HUES6 (cell line): ENCODE measurements around the gene RHCE.
"Not testable (repeated sequence)": the region's sequence is repeated elsewhere in the genome, so short reads cannot be mapped to it uniquely, and the experiment has no call there.

Source experiments
- H3K27ac ChIP-seq: 2 replicates; pipeline ENCODE4 v1.7.0; 2013; ENCODE audit warnings: low read depth, mild to moderate bottlenecking, low read length, inconsistent platforms
- H3K27me3 ChIP-seq: 2 replicates; pipeline ENCODE4 v1.6.1; 2013; ENCODE audit warnings: low read length; ENCODE audit not compliant: control insufficient read depth, insufficient read depth
- H3K36me3 ChIP-seq: 2 replicates; pipeline ENCODE4 v1.6.1; 2013; ENCODE audit warnings: low read length; ENCODE audit not compliant: control insufficient read depth, insufficient read depth
- H3K4me1 ChIP-seq: 2 replicates; pipeline ENCODE4 v1.6.1; 2013; ENCODE audit warnings: low read length; ENCODE audit not compliant: control insufficient read depth, insufficient read depth
- H3K4me3 ChIP-seq: 2 replicates; pipeline ENCODE4 v1.5.1; 2013; ENCODE audit warnings: low read depth, low read length
- H3K9ac ChIP-seq: one replicate; pipeline ENCODE4 v1.6.1; 2013; ENCODE audit warnings: mild to moderate bottlenecking, low read length
- H3K9me3 ChIP-seq: 2 replicates; pipeline ENCODE4 v1.6.1; 2013; ENCODE audit warnings: low read depth, low read length; ENCODE audit not compliant: control insufficient read depth, insufficient read depth

Gene RHCE

DNA sequence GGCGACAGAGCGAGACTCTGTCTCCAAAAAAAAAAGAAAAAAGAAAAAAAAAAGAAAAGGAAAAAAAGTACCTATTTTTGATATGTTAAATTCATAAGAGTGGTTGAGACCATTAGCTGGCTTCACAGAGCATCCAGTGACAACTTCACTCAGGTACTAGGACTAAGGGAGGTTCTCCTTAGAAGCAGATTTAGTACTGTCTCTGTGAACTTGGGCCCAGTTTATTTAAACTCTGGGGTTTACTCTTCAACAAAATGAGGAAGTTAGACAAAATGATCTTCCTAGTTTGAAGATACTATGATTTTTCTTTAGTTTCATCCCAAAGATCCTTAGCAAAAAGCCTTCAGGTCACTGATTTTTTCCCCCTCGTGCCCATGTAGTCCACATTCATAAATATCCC is 31.3 kb upstream of the RHCE start:
- no peak overlapping the region for H3K9ac ChIP-seq
- no peaks in the 10 kb centered on the region for H3K9me3 ChIP-seq
- no peak overlapping the region for H3K4me3 ChIP-seq
- peaks cover 18% of the 10 kb centered on the region for H3K36me3 ChIP-seq
- no peaks in the 10 kb centered on the region for H3K27me3 ChIP-seq
- no peak overlapping the region for H3K27ac ChIP-seq
- peaks cover 7% of the 10 kb centered on the region; the same call in 1 of the 2 replicates for H3K4me1 ChIP-seq

- Histone ChIP-seq H3K27me3 (no peaks in the 10 kb centered on the region), H3K36me3 (peaks cover 13% of the 10 kb centered on the region), H3K9ac (no peak overlapping the region), H3K4me3 (no peak overlapping the region), H3K9me3 (no peaks in the 10 kb centered on the region), H3K4me1 (peaks cover 10% of the 10 kb centered on the region; the same call in 1 of the 2 replicates), H3K27ac (no peak overlapping the region)
Observed at GRCh38 chr1:25450891-25451290, 30.3 kb upstream of the RHCE start.

GRCh38 chr1:25447547-25447946 is 26.9 kb upstream of the RHCE start:
- no peak overlapping the region for H3K9ac ChIP-seq
- H3K27ac ChIP-seq, result no peak overlapping the region
- no peaks in the 10 kb centered on the region for H3K27me3 ChIP-seq
- no peaks in the 10 kb centered on the region for H3K9me3 ChIP-seq
- H3K4me1 ChIP-seq, result peaks cover 10% of the 10 kb centered on the region; the same call in 1 of the 2 replicates
- no peak overlapping the region for H3K4me3 ChIP-seq
- peaks cover 10% of the 10 kb centered on the region; the same call in 1 of the 2 replicates for H3K36me3 ChIP-seq

- H3K9me3 ChIP-seq, result no peaks in the 10 kb centered on the region
- no peak overlapping the region for H3K27ac ChIP-seq
- H3K27me3 ChIP-seq, result no peaks in the 10 kb centered on the region
- peaks cover 10% of the 10 kb centered on the region; the same call in 1 of the 2 replicates for H3K4me1 ChIP-seq
- H3K9ac ChIP-seq, result no peak overlapping the region
- H3K4me3 ChIP-seq, result no peak overlapping the region
- H3K36me3 ChIP-seq, result peaks cover 10% of the 10 kb centered on the region; the same call in 1 of the 2 replicates
Observed at GRCh38 chr1:25445993-25446538, 25.4 kb upstream of the RHCE start.

- peaks cover 10% of the 10 kb centered on the region; the same call in 1 of the 2 replicates for H3K4me1 ChIP-seq
- H3K9ac ChIP-seq, H3K4me3 ChIP-seq, H3K9me3 ChIP-seq, H3K27me3 ChIP-seq, H3K36me3 ChIP-seq, H3K27ac ChIP-seq: not testable (repeated sequence)
Observed at GRCh38 chr1:25444604-25445003, 24.0 kb upstream of the RHCE start.

DNA sequence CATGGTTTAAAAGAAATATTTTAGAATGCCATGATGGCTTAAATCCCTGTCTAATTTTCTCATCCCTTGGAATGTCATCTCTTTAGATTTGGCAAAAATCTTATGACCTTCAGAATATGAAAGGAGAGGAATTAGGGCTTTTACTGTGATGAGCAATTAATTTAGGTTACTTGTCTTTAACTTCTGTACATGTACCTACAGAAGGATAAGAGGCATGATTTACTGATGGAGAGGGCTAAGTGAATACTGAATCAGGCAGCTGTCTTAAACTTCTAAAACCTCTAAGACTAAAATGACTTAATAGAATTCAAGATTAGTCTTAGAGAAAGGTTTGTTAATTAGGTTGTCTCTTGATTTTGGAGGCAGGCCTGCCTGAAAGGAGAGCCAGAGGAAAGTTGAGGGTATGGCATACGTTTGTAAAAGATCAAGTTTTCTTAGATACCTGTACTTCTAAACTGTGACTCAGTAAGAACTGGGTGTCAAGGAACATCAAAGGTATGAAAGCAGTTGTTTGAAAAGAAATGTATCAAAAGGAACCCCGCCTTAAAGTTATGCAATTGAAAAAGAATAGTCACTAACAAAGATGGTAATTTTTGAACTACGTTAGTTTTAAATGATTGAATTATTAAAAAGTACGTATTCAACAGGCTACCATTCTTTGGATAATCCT is 22.5 kb upstream of the RHCE start:
- Histone ChIP-seq H3K36me3 (peaks cover 6% of the 10 kb centered on the region; the same call in 1 of the 2 replicates), H3K4me3 (no peak overlapping the region), H3K4me1 (peaks cover 10% of the 10 kb centered on the region; the same call in 1 of the 2 replicates), H3K27me3 (no peaks in the 10 kb centered on the region), H3K9me3 (no peaks in the 10 kb centered on the region), H3K9ac (no peak overlapping the region), H3K27ac (no peak overlapping the region)

DNA sequence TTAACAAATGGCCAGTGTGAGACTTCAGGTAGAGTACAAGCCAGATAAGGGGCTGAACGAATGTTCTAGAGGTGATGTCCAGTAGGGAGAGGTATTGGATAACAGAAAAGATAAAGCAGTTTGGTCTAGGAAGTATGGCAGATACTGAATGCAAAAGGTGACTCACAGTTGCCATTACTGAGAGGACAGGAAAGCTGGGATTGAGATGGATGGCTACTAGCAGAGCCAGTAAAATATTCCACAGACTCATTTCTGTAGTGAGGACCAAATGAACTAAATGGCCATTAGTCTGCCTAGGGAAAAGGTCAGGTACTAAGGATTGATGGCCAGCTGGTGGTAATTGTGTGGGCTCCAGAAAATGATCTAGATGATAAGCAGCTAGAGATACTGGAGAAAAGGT is 21.6 kb upstream of the RHCE start:
- no peak overlapping the region for H3K27ac ChIP-seq
- no peaks in the 10 kb centered on the region for H3K9me3 ChIP-seq
- H3K4me1 ChIP-seq, result peaks cover 6% of the 10 kb centered on the region; the same call in 1 of the 2 replicates
- no peaks in the 10 kb centered on the region for H3K36me3 ChIP-seq
- no peak overlapping the region for H3K9ac ChIP-seq
- H3K27me3 ChIP-seq, result no peaks in the 10 kb centered on the region
- H3K4me3 ChIP-seq, result no peak overlapping the region

DNA sequence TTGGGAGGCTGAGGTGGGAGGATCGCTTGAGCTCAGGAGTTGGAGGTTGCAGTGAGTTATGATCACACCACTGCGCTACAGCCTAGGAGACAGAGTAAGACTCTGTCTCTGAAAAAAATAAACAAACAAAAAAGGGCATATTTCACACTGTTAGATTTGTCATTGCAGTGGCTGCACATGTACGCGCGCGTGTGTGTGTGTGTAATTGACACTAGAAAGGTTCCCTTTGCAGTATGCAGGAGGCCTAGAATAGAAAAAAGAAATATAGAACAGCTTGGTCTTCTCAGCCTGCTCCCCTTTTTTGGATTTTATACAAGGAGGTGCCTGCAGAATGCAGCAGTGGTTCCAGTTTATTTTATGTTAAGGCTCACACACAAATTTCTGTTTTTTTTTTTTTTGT is 18.7 kb upstream of the RHCE start:
- Histone ChIP-seq H3K36me3 (no peaks in the 10 kb centered on the region), H3K9me3 (no peaks in the 10 kb centered on the region), H3K27me3 (no peaks in the 10 kb centered on the region), H3K4me1 (no peaks in the 10 kb centered on the region; the same call in 1 of the 2 replicates), H3K4me3 (no peak overlapping the region), H3K9ac (no peak overlapping the region), H3K27ac (no peak overlapping the region)

GRCh38 chr1:25437672-25438071 is 17.0 kb upstream of the RHCE start:
- no peak overlapping the region for H3K9ac ChIP-seq
- no peak overlapping the region for H3K27ac ChIP-seq
- no peaks in the 10 kb centered on the region for H3K36me3 ChIP-seq
- peaks cover 5% of the 10 kb centered on the region; the same call in 1 of the 2 replicates for H3K4me1 ChIP-seq
- H3K4me3 ChIP-seq, result no peak overlapping the region
- H3K27me3 ChIP-seq, result no peaks in the 10 kb centered on the region
- H3K9me3 ChIP-seq, result no peaks in the 10 kb centered on the region

- H3K27me3 ChIP-seq, result no peaks in the 10 kb centered on the region
- no peak overlapping the region for H3K27ac ChIP-seq
- no peaks in the 10 kb centered on the region for H3K36me3 ChIP-seq
- H3K4me1 ChIP-seq, result peaks cover 13% of the 10 kb centered on the region
- H3K9ac ChIP-seq, result no peak overlapping the region
- H3K4me3 ChIP-seq, result no peak overlapping the region
- H3K9me3 ChIP-seq, result no peaks in the 10 kb centered on the region
Observed at GRCh38 chr1:25435397-25436108, 14.9 kb upstream of the RHCE start.
